Heart right ventricle (tissue), 16 donors: ENCODE data around the gene UHRF1. TPM values are rescaled to one million over a fixed set of nuclear protein-coding genes. Genes with fewer than 3 reads are reported as not detected.

Experiments used
- ATAC-seq, 8 donors: fragments of 200-7000 bp; cut with Tn5 transposase; one replicate each; pipeline ENCODE4 v1.9.1; 2020; ENCODE audit warnings: mild to moderate bottlenecking in 8 of 8, moderate library complexity in 8 of 8, moderate number of reproducible peaks in 1 of 8
- DNase-seq, 2 donors: peaks; one replicate each; pipeline ENCODE4 v3.0.0-alpha.2; 2020
- H3K27ac ChIP-seq, 10 donors: fragments of 200-600 bp; sonication (generic) in 2 of 10; one replicate each; pipeline versions ENCODE4 v1.5.0 to v1.8.0; 2020 to 2022; ENCODE audit warnings: mild to moderate bottlenecking in 3 of 10
- H3K27me3 ChIP-seq, 7 donors: fragments of 200-600 bp; one replicate each; pipeline ENCODE4 v1.8.0; 2021 to 2022; ENCODE audit warnings: mild to moderate bottlenecking in 2 of 7
- H3K36me3 ChIP-seq, 9 donors: fragments of 200-600 bp; sonication (generic) in 1 of 9; one replicate each; pipeline versions ENCODE4 v1.5.0 to v1.8.0; 2020 to 2022; ENCODE audit warnings: mild to moderate bottlenecking in 2 of 9
- H3K4me1 ChIP-seq, 9 donors: fragments of 200-600 bp; sonication (generic) in 1 of 9; one replicate each; pipeline versions ENCODE4 v1.5.0 to v1.8.0; 2020 to 2022; ENCODE audit warnings: mild to moderate bottlenecking in 4 of 9
- H3K4me3 ChIP-seq, 10 donors: fragments of 200-600 bp; sonication (generic) in 2 of 10; one replicate each; pipeline versions ENCODE4 v1.5.0 to v1.8.0; 2020 to 2022; ENCODE audit warnings: mild to moderate bottlenecking in 7 of 10, moderate library complexity in 2 of 10
- H3K9me3 ChIP-seq, 11 donors: fragments of 200-600 bp in 10 of 11; sonication (generic) in 2 of 11; one replicate each; pipeline versions ENCODE4 v1.5.0 to v1.8.0; 2013 to 2022; ENCODE audit warnings: mild to moderate bottlenecking in 2 of 11, control low read depth in 1 of 11, moderate library complexity in 1 of 11
- CTCF ChIP-seq, 9 donors: fragments of 200-600 bp; sonication (generic) in 2 of 9; IDR thresholded peaks; one replicate each; pipeline versions ENCODE4 v1.5.0 to v1.8.0; 2021 to 2022; ENCODE audit warnings: antibody characterized with exemption in 9 of 9, mild to moderate bottlenecking in 5 of 9, moderate library complexity in 1 of 9
- WGBS, 2 donors: extraction: QIAGEN DNeasy Blood & Tissue Kit; methylation state at CpG; one replicate each; pipeline ENCODE4 v1.1.7; 2013; ENCODE audit warnings: inconsistent platforms in 1 of 2; 5-methylcytosine and 5-hydroxymethylcytosine counted together
- intact Hi-C, 10 donors: fragments of 100-400 bp; cut with DNase I; formaldehyde crosslinking; loops; one replicate each; pipeline versions ENCODE4 v1.11.1 to v1.14.2; 2022
- polyA plus RNA-seq, 2 donors: library from polyadenylated mRNA; stranded (reverse); fragments of 200-250 nt; gene quantifications; one replicate each; pipeline ENCODE4 v1.2.3, GENCODE V29; 2013
- total RNA-seq, 10 donors: library from RNA; stranded (reverse); fragmentation: NEBNext Ultra II Directional in 3 of 10; extraction: Animal tissue kit (Norgen Biotek cat#: 25700) in 3 of 10; gene quantifications; one replicate each; pipeline versions ENCODE4 v1.2.1 to v1.2.4, GENCODE V29; 2021 to 2023
- donor health status: Arrhythmogenic right ventricular cardiomyopathy.
- donor health status: ischemic (EF 13 %, LVEDD 7.1; RV severe dilation, severe dysfunction).
- donor health status: healthy with polysubstance abuse.
- donor health status: DM: no; HTN: yes; CAD: no.
- donor health status: DM: no; HTN: no; CAD: no.
- donor health status: ischemic (EF 25% LVEDD 6.9; RV normal size, moderate dysfunction).
- donor health status: ischemic (EF 25% LVEDD 5.7; RV mildly dilated, moderate dysfunction).
- donor health status: healthy.
- donor health status: DM: yes; HTN: yes; CAD: no.
- donor health status: Ischemic cardiomyopathy.
- donor health status: ischemic (EF 35%, LVEDD 5.7; RV mildly dilated, moderate dysfunction).
- donor health status: nonischemic (EF 11% LVEDD 7.7; RV severe dilation, severe dysfunction).
- donor health status: DM: yes; HTN: yes; CAD: no.
- donor health status: PGD.
- donor health status: ischemic (EF 29% LVEDD 5.4; RV normal size, mild dysfunction).
- donor health status: nonischemic (EF 23%, LVEDD 6.1; RV moderate dilation, normal function).

Gene UHRF1
- total and polyA plus RNA-seq, 12 donors = 0.35 to 6.2 (median 0.75) TPM

GRCh38 chr19:4916292-4917082 lies 7.2 kb downstream of the UHRF1 start:
- ATAC-seq (peak in 2 of 8 donors; percentile 16 to 42), DNase-seq (no peak)
- intact Hi-C loops = no loop called here
- TF ChIP-seq CTCF (IDR thresholded peaks at IDR 0.05) = no peak
- Histone ChIP-seq H3K27ac (peak overlapping the region in 2 of 10 donors; percentile 55 to 93), H3K9me3 (no peaks in the 10 kb centered on the region), H3K4me1 (peaks cover 0 to 54% (median 7%) of the 10 kb centered on the region in 9 donors), H3K27me3 (no peaks in the 10 kb centered on the region), H3K36me3 (peaks cover 0 to 7% (median 0%) of the 10 kb centered on the region in 9 donors), H3K4me3 (peak overlapping the region in 6 of 10 donors; percentile 29 to 64 (median 33))
- 76 to 78% methylated on average over 41 of the region's 41 CpGs for WGBS, 2 donors

- 87 to 89% methylated on average over 22 of the region's 22 CpGs for WGBS, 2 donors
- Histone ChIP-seq H3K9me3 (no peaks in the 10 kb centered on the region), H3K4me1 (peaks cover 0 to 11% (median 0%) of the 10 kb centered on the region in 9 donors), H3K27me3 (no peaks in the 10 kb centered on the region), H3K27ac (peak overlapping the region in 1 of 10 donors; percentile 56), H3K36me3 (peaks cover 0 to 5% (median 0%) of the 10 kb centered on the region in 9 donors), H3K4me3 (no peak overlapping the region)
- ATAC-seq (no peak), DNase-seq (no peak)
- intact Hi-C loops = no loop called here
- TF ChIP-seq CTCF (IDR thresholded peaks at IDR 0.05) = no peak
Measured at GRCh38 chr19:4922530-4923275, 13.4 kb downstream of the UHRF1 start.

GRCh38 chr19:4923276-4923747 lies 14.0 kb downstream of the UHRF1 start:
- ATAC-seq = no peak
- no peaks in the 10 kb centered on the region for H3K27me3 ChIP-seq
- peaks cover 0 to 5% (median 0%) of the 10 kb centered on the region in 9 donors for H3K36me3 ChIP-seq
- intact Hi-C loops = no loop called here
- TF ChIP-seq CTCF (IDR thresholded peaks at IDR 0.05) = no peak
- no peak for DNase-seq
- WGBS, 2 donors = 92 to 94% methylated on average over 21 of the region's 21 CpGs
- H3K4me1 ChIP-seq = peaks cover 0 to 11% (median 0%) of the 10 kb centered on the region in 9 donors
- H3K9me3 ChIP-seq = no peaks in the 10 kb centered on the region
- no peak overlapping the region for H3K27ac ChIP-seq
- H3K4me3 ChIP-seq = no peak overlapping the region

DNA sequence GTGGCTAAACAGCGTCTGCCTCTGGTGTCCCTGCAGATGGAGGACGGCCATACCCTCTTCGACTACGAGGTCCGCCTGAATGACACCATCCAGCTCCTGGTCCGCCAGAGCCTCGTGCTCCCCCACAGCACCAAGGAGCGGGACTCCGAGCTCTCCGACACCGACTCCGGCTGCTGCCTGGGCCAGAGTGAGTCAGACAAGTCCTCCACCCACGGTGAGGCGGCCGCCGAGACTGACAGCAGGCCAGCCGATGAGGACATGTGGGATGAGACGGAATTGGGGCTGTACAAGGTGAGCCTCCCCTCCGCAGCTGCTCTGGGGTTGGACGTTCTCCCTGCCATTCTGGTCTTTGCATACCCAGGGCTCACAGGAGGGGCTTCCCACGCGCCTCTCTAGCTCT lies 19.9 kb downstream of the UHRF1 start:
- Histone ChIP-seq H3K4me1 (no peaks in the 10 kb centered on the region), H3K27me3 (no peaks in the 10 kb centered on the region), H3K9me3 (no peaks in the 10 kb centered on the region), H3K27ac (no peak overlapping the region), H3K36me3 (peaks cover 0 to 26% (median 0%) of the 10 kb centered on the region in 9 donors), H3K4me3 (no peak overlapping the region)
- TF ChIP-seq CTCF (IDR thresholded peaks at IDR 0.05) = no peak
- DNase-seq (no peak), ATAC-seq (no peak)
- WGBS, 2 donors = 94% methylated on average over 22 of the region's 22 CpGs
- intact Hi-C loops = no loop called here
